ENCODE measurements around the gene NAALADL2.
A peak's percentile ranks its signal among the peaks of the same experiment; 100 is the strongest.

NAALADL2 gene

DNA sequence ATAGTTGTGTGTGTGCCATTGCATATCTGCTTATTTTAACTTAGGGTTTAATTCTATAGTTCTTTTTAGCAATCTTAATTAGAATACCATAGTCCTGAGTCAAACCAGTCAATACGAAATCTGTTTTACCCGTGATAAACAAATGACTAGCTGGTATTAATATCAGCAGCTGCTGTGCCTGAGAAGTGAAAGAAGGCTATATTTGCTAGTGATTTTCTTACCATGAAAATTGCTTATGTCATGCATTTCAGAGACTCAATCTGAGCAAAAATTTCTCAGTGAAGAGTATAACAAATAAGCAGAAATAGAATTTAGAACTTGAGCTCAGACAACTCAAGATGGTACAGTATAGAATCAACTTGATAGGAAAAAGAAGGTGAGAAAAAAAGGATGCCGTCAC is 820.4 kb downstream of the NAALADL2 start:
- H3K4me3 ChIP-seq (ENCODE audit: low read depth, low read length), result no peak overlapping the region
- DNase-seq (ENCODE audit: low read depth, low spot score), result no peak
- in situ Hi-C loops (cut with HindIII; ENCODE audit: low sequenced_read_pairs), result no loop called here
- TF ChIP-seq, protein P1, sequence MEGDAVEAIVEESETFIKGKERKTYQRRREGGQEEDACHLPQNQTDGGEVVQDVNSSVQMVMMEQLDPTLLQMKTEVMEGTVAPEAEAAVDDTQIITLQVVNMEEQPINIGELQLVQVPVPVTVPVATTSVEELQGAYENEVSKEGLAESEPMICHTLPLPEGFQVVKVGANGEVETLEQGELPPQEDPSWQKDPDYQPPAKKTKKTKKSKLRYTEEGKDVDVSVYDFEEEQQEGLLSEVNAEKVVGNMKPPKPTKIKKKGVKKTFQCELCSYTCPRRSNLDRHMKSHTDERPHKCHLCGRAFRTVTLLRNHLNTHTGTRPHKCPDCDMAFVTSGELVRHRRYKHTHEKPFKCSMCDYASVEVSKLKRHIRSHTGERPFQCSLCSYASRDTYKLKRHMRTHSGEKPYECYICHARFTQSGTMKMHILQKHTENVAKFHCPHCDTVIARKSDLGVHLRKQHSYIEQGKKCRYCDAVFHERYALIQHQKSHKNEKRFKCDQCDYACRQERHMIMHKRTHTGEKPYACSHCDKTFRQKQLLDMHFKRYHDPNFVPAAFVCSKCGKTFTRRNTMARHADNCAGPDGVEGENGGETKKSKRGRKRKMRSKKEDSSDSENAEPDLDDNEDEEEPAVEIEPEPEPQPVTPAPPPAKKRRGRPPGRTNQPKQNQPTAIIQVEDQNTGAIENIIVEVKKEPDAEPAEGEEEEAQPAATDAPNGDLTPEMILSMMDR (IDR thresholded peaks at IDR 0.05; ENCODE audit: low read depth, low read length), result no peak

DNA sequence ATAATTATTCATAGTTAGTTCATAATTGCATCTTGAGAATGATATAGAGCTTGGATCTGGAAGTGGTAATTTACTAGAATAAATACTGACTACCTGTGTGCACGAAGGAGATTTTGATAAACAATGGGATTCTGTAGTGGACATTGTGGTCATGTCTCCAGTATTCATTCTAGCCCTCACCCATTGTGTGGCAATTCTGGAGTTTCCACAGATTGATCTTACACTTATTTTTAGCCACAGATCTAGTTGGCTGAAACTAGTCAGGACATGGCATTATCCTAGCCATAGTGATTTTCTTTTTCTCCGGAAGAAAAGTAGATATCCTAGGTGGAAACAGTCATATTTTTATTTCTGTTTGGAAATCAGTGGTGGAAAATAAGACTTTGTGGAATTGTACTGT is 833.1 kb downstream of the NAALADL2 start:
- TF ChIP-seq, protein P1 (IDR thresholded peaks at IDR 0.05; ENCODE audit: low read depth, low read length), result no peak
- no peak overlapping the region for H3K4me3 ChIP-seq (ENCODE audit: low read depth, low read length)
- in situ Hi-C loops (cut with HindIII; ENCODE audit: low sequenced_read_pairs), result no loop called here
- DNase-seq (ENCODE audit: low read depth, low spot score), result no peak

DNA sequence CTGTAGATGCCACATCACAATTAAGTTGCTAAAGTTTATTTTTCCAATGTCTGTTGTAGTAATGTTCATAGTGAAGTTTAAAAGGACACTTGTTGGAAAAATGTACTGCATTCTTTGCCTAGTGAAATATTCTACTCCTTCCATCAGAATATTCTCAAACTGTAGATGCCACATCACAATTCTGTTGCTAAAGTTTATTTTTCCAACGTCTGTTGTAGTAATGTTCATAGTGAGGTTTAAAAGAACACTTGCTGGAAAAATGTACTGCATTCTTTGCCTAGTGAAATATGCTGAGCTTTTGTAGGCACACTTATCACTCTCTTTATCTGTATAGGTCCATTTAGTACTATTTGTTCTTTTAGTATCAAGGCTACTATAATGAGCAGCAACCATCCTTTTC is 836.1 kb downstream of the NAALADL2 start:
- in situ Hi-C loops (cut with HindIII; ENCODE audit: low sequenced_read_pairs), result no loop called here
- TF ChIP-seq, protein P1 (IDR thresholded peaks at IDR 0.05; ENCODE audit: low read depth, low read length), result no peak
- no peak overlapping the region for H3K4me3 ChIP-seq (ENCODE audit: low read depth, low read length)
- DNase-seq (ENCODE audit: low read depth, low spot score), result peak; percentile 1

DNA sequence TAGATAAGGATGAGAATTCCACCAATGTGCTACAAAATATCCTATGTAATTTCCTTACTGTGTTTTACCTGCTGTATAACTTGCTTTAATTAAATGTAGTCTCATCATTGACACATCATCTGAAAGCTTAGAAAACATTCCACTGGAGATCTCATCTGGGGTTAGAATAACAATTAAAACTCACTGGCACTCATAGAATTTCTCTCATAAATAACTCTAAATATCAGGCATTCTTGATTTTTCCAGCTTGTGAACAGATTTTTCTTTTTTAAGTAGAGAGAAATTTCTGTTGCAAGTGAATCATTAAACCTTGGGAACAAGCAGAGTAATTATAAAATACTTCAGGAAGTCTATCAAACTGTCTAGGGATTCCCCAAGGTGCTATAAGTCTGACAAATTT is 843.8 kb downstream of the NAALADL2 start:
- in situ Hi-C loops (cut with HindIII; ENCODE audit: low sequenced_read_pairs), result no loop called here
- no peak overlapping the region for H3K4me3 ChIP-seq (ENCODE audit: low read depth, low read length)
- TF ChIP-seq, protein P1 (IDR thresholded peaks at IDR 0.05; ENCODE audit: low read depth, low read length), result no peak
- DNase-seq (ENCODE audit: low read depth, low spot score), result no peak

DNA sequence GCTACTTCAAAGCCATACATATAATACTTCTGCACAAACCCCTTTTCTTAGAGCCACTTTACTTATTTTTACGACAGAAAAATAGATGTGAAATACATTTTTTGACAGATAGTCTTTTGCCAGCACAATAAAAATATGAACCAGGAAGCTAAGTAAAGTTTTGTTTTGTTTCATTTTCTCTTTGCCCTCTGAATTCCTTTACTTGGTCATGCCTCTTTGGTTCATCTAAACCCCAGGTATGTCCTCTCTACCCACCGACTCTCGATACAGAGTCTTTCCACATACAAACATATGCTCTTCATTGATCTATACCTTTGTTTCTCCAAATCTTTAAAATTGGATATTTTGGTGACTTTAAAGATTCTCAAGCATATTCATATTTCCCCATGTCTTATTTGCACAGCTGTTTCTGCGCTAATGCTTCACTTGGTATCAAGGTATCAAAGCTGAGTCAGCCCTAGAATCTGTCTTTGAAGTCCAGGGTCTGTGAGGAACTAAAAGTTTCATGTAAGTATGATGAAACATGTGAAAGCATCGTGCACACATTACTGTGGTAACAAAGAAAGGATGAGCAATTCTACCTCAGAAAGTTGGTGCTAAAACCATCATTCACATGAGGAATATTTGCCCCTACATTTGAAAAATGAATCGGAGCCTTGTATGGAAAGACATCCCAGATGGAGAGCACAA is 845.4 kb downstream of the NAALADL2 start:
- in situ Hi-C loops (cut with HindIII; ENCODE audit: low sequenced_read_pairs), result no loop called here
- no peak overlapping the region for H3K4me3 ChIP-seq (ENCODE audit: low read depth, low read length)
- DNase-seq (ENCODE audit: low read depth, low spot score), result no peak
- TF ChIP-seq, protein P1 (IDR thresholded peaks at IDR 0.05; ENCODE audit: low read depth, low read length), result no peak

DNA sequence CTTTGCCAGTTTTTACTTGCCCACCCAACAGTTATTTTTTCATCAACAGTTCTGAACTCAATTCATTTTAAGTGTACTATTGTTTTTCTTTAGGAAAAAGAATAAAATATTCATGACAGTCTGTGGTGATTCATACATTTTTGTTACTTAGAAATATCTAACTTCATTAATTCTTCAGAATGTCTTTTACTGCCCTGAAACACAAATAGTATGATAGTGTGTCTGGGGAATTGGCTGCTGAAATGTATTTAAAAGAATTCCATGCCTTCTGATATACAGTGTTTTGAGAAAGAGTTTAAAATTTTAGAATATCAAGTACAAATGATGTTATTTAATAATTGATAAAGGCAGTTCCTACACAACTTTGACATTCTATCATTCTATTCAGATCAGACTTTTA is 854.1 kb downstream of the NAALADL2 start:
- TF ChIP-seq, protein P1 (IDR thresholded peaks at IDR 0.05; ENCODE audit: low read depth, low read length), result no peak
- in situ Hi-C loops (cut with HindIII; ENCODE audit: low sequenced_read_pairs), result no loop called here
- DNase-seq (ENCODE audit: low read depth, low spot score), result peak; percentile 8
- no peak overlapping the region for H3K4me3 ChIP-seq (ENCODE audit: low read depth, low read length)
